ENCODE data around the gene SPO11.

SPO11 gene

DNA sequence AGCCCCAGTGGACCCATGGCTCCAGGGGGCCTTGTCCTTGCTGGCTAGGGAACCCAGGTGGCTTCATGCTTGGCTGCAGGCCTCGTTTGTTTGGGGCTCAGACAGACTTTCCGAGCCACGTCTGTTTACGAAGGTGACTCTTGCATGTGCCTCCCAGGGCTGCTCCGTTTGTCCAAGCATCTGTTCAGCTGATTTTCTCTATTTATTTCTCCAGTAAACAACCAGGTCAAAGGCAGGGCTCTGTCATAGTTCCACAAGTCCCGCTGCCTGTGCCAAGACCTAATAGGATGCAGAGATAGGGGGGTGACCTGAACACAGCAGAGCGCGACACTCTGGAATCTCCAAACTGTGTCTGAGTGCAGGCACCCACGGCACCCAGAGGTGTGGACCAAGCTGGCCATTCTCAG is 12.8 kb upstream of the SPO11 start:
- no peak for DNase-seq (ENCODE audit: low spot score)
- Histone ChIP-seq H3K27ac (no peak overlapping the region), H3K4me3 (no peak overlapping the region)
- TF ChIP-seq, protein P1, sequence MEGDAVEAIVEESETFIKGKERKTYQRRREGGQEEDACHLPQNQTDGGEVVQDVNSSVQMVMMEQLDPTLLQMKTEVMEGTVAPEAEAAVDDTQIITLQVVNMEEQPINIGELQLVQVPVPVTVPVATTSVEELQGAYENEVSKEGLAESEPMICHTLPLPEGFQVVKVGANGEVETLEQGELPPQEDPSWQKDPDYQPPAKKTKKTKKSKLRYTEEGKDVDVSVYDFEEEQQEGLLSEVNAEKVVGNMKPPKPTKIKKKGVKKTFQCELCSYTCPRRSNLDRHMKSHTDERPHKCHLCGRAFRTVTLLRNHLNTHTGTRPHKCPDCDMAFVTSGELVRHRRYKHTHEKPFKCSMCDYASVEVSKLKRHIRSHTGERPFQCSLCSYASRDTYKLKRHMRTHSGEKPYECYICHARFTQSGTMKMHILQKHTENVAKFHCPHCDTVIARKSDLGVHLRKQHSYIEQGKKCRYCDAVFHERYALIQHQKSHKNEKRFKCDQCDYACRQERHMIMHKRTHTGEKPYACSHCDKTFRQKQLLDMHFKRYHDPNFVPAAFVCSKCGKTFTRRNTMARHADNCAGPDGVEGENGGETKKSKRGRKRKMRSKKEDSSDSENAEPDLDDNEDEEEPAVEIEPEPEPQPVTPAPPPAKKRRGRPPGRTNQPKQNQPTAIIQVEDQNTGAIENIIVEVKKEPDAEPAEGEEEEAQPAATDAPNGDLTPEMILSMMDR (IDR thresholded peaks at IDR 0.05) = no peak

DNA sequence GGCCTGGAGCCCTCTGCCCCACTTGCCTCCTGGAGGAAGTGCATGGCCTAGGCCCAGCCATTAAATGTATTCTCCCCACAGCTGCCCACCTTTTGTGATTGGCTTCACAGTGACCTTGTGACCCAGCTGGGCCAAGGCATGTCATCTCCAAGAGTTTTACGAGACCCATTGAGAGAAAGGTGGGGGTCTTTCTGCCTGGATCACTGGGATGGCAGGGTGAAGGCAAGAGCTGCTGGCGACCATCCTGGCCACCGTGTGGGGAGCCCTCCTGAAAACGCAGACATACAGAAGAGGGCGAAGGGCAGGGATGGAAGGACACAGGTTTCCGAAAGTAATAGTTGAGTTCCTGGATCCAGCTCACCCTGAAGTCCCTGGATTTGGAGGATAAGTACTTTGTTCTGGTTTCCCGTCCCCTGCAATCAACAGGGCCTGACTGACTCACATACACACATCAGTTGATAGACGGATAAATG is 12.3 kb upstream of the SPO11 start:
- TF ChIP-seq, protein P1 (IDR thresholded peaks at IDR 0.05) = no peak
- no peak overlapping the region for H3K27ac ChIP-seq
- H3K4me3 ChIP-seq = no peak overlapping the region
- DNase-seq (ENCODE audit: low spot score) = no peak

DNA sequence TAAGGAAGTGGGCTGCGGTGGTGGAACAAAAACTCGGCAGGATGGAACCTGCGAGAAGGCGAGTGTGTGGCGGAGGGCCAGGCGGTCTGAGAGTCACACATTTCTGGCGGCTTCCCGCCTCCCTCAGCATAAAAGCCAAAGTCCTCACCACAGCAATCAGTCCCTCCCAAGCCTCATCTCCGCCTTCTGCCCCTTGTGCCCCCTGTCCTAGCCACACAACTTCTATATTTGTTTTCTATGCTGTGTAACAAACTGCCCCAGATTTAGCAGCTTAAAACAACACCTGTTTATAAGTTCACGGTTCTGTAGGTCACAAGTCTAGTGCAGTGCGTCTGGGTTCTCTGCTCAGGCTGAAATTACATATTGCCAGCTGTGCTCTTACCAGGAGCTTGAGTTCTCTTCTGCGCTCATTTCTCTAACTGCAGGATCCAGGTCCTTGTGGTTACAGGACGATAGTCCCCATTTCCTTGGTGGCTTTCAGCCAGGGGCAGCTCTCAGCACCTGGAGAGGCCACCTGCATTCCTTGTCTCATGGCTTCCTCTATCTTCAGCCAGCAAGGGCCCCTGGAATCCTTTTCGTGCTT is 11.7 kb upstream of the SPO11 start:
- TF ChIP-seq, protein P1 (IDR thresholded peaks at IDR 0.05) = no peak

DNA sequence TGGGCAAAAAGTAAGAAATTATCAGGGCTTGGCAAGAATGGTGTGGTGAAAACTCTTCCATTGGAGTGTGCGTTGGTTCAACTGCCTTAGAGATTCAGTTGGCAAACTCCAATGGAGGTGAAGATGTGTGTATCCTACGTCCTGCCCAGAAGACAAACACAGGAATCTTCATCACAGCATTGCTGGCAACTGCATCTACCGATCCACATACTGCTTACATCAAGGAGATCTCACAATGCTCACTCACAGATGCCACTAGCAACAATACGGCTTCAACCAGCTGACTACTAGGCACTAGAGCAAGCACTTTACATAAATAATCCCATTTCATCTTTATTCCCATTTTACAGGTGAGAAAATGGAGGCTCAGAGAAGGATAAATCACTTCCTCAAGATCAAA is 10.0 kb upstream of the SPO11 start:
- no peak for DNase-seq (ENCODE audit: low spot score)
- Histone ChIP-seq H3K4me3 (no peak overlapping the region), H3K27ac (no peak overlapping the region)
- TF ChIP-seq, protein P1 (IDR thresholded peaks at IDR 0.05) = no peak

More for the DNA sequence above, 11.7 kb upstream of the SPO11 start:
- H3K4me3 ChIP-seq = no peak overlapping the region
- H3K27ac ChIP-seq = no peak overlapping the region
- no peak for DNase-seq (ENCODE audit: low spot score)

DNA sequence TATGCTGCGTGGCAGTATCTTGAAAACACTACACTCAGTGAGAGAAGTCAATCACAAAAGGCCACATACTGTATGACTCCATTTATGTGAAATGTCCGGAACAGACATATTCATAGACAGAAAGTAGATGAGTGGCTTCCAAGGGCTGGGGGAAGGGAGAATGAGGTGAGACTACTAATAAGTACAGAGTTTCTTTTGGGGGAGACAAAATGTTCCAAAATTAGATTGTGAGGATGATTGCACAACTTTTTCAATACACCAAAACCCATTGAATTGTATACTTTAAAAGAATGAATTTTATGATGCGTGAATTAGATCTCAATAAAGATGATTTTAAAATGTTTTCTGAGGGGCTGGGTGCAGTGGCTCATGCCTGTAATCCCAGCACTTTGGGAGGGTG is 9.2 kb upstream of the SPO11 start:
- no peak overlapping the region for H3K27ac ChIP-seq
- TF ChIP-seq, protein P1 (IDR thresholded peaks at IDR 0.05) = no peak
- DNase-seq (ENCODE audit: low spot score) = no peak
- H3K4me3 ChIP-seq = no peak overlapping the region

DNA sequence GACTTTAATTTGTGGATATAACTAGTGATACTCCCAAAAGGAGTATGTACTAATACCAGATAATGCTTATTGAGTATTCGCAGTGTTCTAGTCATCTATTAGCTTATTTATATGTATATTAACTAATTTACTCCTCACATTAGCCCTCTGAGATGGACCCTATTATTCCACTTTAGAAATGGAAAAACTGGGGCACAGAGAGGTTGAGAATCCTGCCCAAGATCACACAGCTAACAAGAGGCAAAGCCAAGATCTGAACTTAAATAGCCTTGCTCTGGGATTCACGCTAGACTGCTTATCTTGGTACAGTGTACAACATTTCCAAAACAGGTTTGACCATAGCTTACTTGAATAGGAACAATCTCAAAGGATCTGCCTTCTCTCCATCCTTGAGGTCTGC is 8.5 kb upstream of the SPO11 start:
- TF ChIP-seq, protein P1 (IDR thresholded peaks at IDR 0.05) = no peak
- H3K4me3 ChIP-seq = no peak overlapping the region
- DNase-seq (ENCODE audit: low spot score) = no peak
- H3K27ac ChIP-seq = no peak overlapping the region

DNA sequence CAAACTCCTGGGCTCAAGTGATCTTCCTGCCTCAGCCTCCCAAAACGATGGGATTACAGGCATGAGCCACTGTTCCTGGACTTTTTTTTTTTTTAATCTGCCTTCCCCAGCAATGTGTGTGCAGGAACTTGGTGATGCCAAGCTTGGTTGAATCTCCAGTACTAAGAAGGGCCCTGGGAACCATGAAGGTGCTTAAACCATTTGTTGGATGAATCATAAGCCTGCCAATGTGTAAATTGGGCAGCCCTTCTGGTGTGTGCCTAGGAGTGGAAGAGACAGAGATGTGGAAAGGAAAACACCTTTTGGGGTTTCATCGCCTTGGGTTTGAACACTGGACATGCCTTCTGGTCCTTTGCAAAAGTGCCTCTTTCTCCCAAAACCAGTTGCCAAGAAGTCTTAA is 7.1 kb upstream of the SPO11 start:
- H3K27ac ChIP-seq = no peak overlapping the region
- H3K4me3 ChIP-seq = no peak overlapping the region
- TF ChIP-seq, protein P1 (IDR thresholded peaks at IDR 0.05) = no peak
- DNase-seq (ENCODE audit: low spot score) = no peak

All from coronary artery (tissue), 2 donors.